ENCODE measurements around the gene SLC25A45.

The SLC25A45 gene

GRCh38 chr11:65388731-65389130 is 6.3 kb upstream of the SLC25A45 start:
- no peak for DNase-seq

GRCh38 chr11:65386307-65387140 is 4.1 kb upstream of the SLC25A45 start, which contains the start of gene FRMD8:
Gene FRMD8 (plus strand): TSS chr11:65386637. CDS start chr11:65387037, 400 bp downstream.
- peak; percentile 75 to 90 (median 86) for DNase-seq

GRCh38 chr11:65384301-65384889 is 1.9 kb upstream of the SLC25A45 start:
- DNase-seq = peak in 3 of 6 experiments; percentile 7 to 30 (median 19)

GRCh38 chr11:65383778-65384177 is 1.3 kb upstream of the SLC25A45 start:
- no peak for DNase-seq

- no peak for DNase-seq
Observed at GRCh38 chr11:65382804-65383368, 440 bp upstream of the SLC25A45 start.

- DNase-seq = peak in 1 of 6 experiments; percentile 49
Observed at GRCh38 chr11:65381716-65382032, 772 bp downstream of the SLC25A45 start.

- DNase-seq = no peak
Observed at GRCh38 chr11:65380460-65381119, 1.9 kb downstream of the SLC25A45 start.

- no peak for DNase-seq
Observed at GRCh38 chr11:65379698-65380459, 2.6 kb downstream of the SLC25A45 start.

- no peak for DNase-seq
Observed at GRCh38 chr11:65378928-65379638, 3.4 kb downstream of the SLC25A45 start.

GRCh38 chr11:65378208-65378927 is 4.1 kb downstream of the SLC25A45 start:
- DNase-seq = no peak

- DNase-seq = no peak
Observed at GRCh38 chr11:65377777-65378176, 4.7 kb downstream of the SLC25A45 start.

- DNase-seq = no peak
Observed at GRCh38 chr11:65377036-65377435, 5.4 kb downstream of the SLC25A45 start.

GRCh38 chr11:65376138-65376713 is 6.2 kb downstream of the SLC25A45 start:
- DNase-seq = no peak

GRCh38 chr11:65375012-65375411 is 7.4 kb downstream of the SLC25A45 start:
- no peak for DNase-seq

GRCh38 chr11:65373839-65374580 is 8.4 kb downstream of the SLC25A45 start:
- DNase-seq = no peak

- no peak for DNase-seq
Observed at GRCh38 chr11:65370659-65371049, 11.8 kb downstream of the SLC25A45 start.

GRCh38 chr11:65366340-65366773 is 16.1 kb downstream of the SLC25A45 start:
- peak in 5 of 6 experiments; percentile 27 to 61 (median 35) for DNase-seq

GRCh38 chr11:65363770-65364169 is 18.7 kb downstream of the SLC25A45 start:
- DNase-seq = no peak

GRCh38 chr11:65362966-65363365 is 19.5 kb downstream of the SLC25A45 start:
- DNase-seq = no peak

GRCh38 chr11:65362320-65362931 is 20.0 kb downstream of the SLC25A45 start:
- no peak for DNase-seq
